H1 (cell line): ENCODE data around the gene DSCAM. TPM values are rescaled to one million over a fixed set of nuclear protein-coding genes. Genes with fewer than 3 reads are reported as not detected.

Experiments used
- CTCF ChIA-PET: fragments of 300-600 bp; sonication (Branson Sonifier 250); formaldehyde crosslinking; loops from one replicate; lab custom pipeline; 2021; ENCODE audit not compliant: partially characterized antibody; lab: Charles Lee
- POLR2A ChIA-PET: fragments of 300-600 bp; sonication (Branson Sonifier 250); formaldehyde crosslinking; loops from one replicate; lab custom pipeline; 2021; ENCODE audit warnings: inconsistent platforms; ENCODE audit not compliant: partially characterized antibody; lab: Charles Lee
- DNase-seq, 2 experiments: peaks; one replicate each; pipeline versions ENCODE4 v3.0.0 to v3.0.0-alpha.2; 2010 to 2022; ENCODE audit warnings: low spot score in 2 of 2, low read depth in 1 of 2, mixed read lengths in 1 of 2
- FAIRE-seq: peaks from 2 replicates; lab custom pipeline; 2011; peaks lifted over from hg19 to GRCh38; lab: Jason Lieb, UNC
- H2AFZ ChIP-seq: 2 replicates; pipeline ENCODE4 v1.8.1; 2012; ENCODE audit warnings: low read length, inconsistent platforms
- H2AK5ac ChIP-seq: 2 replicates; pipeline ENCODE4 v1.6.1; 2013; ENCODE audit warnings: low read depth, low read length
- H2BK120ac ChIP-seq: replicated peaks from 2 replicates; pipeline ENCODE3; 2013; ENCODE audit warnings: low read depth, low read length, inconsistent platforms
- H2BK12ac ChIP-seq: 2 replicates; pipeline ENCODE4 v1.6.1; 2013; ENCODE audit warnings: low read depth, low read length
- H2BK15ac ChIP-seq: 2 replicates; pipeline ENCODE4 v1.6.1; 2013; ENCODE audit warnings: low read length
- H2BK20ac ChIP-seq: 2 replicates; pipeline ENCODE4 v1.6.1; 2013; ENCODE audit warnings: low read length
- H2BK5ac ChIP-seq: 2 replicates; pipeline ENCODE4 v1.6.1; 2013; ENCODE audit warnings: low read depth, low read length
- H3K14ac ChIP-seq: 2 replicates; pipeline ENCODE4 v1.6.1; 2013; ENCODE audit warnings: inconsistent platforms; ENCODE audit not compliant: insufficient read length
- H3K18ac ChIP-seq: 2 replicates; pipeline ENCODE4 v1.6.1; 2013; ENCODE audit warnings: low read length; ENCODE audit errors: extremely low read depth
- H3K23ac ChIP-seq: 2 replicates; pipeline ENCODE4 v1.6.1; 2013; ENCODE audit warnings: inconsistent platforms; ENCODE audit not compliant: insufficient read length
- H3K23me2 ChIP-seq: 2 replicates; pipeline ENCODE4 v1.6.1; 2013; ENCODE audit warnings: low read depth, low read length
- H3K27ac ChIP-seq: 2 replicates; pipeline ENCODE4 v1.6.1; 2011; ENCODE audit warnings: low read depth, low read length, inconsistent platforms
- H3K27me3 ChIP-seq, 4 experiments: replicated peaks in 1 of 4; 1 replicate in 1 of 4; 2 replicates in 3 of 4; pipeline versions ENCODE4 v1.6.1 to v1.8.1; 2011 to 2013; ENCODE audit warnings: low read length in 3 of 4, mild to moderate bottlenecking in 3 of 4, inconsistent platforms in 2 of 4, mixed read lengths in 2 of 4, moderate library complexity in 1 of 4; ENCODE audit not compliant: control insufficient read depth in 3 of 4, insufficient read depth in 3 of 4; ENCODE audit errors: extremely low read depth in 1 of 4
- H3K36me3 ChIP-seq, 4 experiments: 2 replicates each; pipeline versions ENCODE4 v1.6.1 to v1.8.1; 2011 to 2013; ENCODE audit warnings: mild to moderate bottlenecking in 4 of 4, low read length in 3 of 4, moderate library complexity in 2 of 4, control low read depth in 1 of 4, inconsistent platforms in 1 of 4; ENCODE audit not compliant: insufficient read depth in 4 of 4, control insufficient read depth in 2 of 4
- H3K4ac ChIP-seq: replicated peaks from 2 replicates; pipeline ENCODE3; 2013; ENCODE audit warnings: low read length, low read depth, mixed read lengths, inconsistent platforms; ENCODE audit not compliant: insufficient read length
- H3K4me1 ChIP-seq, 4 experiments: replicated peaks in 1 of 4; 1 replicate in 1 of 4; 2 replicates in 3 of 4; pipeline versions ENCODE4 v1.6.1 to v1.8.1; 2011 to 2013; ENCODE audit warnings: low read length in 3 of 4, inconsistent platforms in 2 of 4, mixed read lengths in 1 of 4; ENCODE audit not compliant: insufficient read depth in 4 of 4, control insufficient read depth in 3 of 4
- H3K4me2 ChIP-seq, 2 experiments: 2 replicates each; pipeline versions ENCODE4 v1.6.1 to v1.8.1; 2011 to 2013; ENCODE audit warnings: low read depth in 2 of 2, low read length in 2 of 2, control low read depth in 1 of 2, inconsistent platforms in 1 of 2, mild to moderate bottlenecking in 1 of 2; ENCODE audit not compliant: insufficient read depth in 1 of 2
- H3K4me3 ChIP-seq, 4 experiments: fragments of 200-600, 300-600 bp in 1 of 4; sonication (generic), shearing (Covaris generic), sonication (Bioruptor Twin) in 1 of 4; 2 replicates each; pipeline versions ENCODE4 v1.5.1 to v1.8.1; 2011 to 2016; ENCODE audit warnings: low read length in 4 of 4, low read depth in 3 of 4, control low read depth in 2 of 4, inconsistent platforms in 2 of 4, mild to moderate bottlenecking in 2 of 4, mixed read lengths in 1 of 4, moderate library complexity in 1 of 4; ENCODE audit not compliant: insufficient read depth in 2 of 4; ENCODE audit errors: extremely low read depth in 1 of 4
- H3K56ac ChIP-seq: replicated peaks from 2 replicates; pipeline ENCODE3; 2013; ENCODE audit warnings: low read depth, mild to moderate bottlenecking, mixed read lengths, low read length, inconsistent platforms; ENCODE audit not compliant: insufficient read length
- H3K79me1 ChIP-seq: 2 replicates; pipeline ENCODE4 v1.6.1; 2013; ENCODE audit warnings: low read depth, low read length, control low read depth
- H3K79me2 ChIP-seq, 2 experiments: 2 replicates each; pipeline versions ENCODE4 v1.6.1 to v1.8.1; 2012 to 2013; ENCODE audit warnings: low read length in 2 of 2, mild to moderate bottlenecking in 2 of 2, inconsistent platforms in 1 of 2; ENCODE audit not compliant: insufficient read depth in 2 of 2, control insufficient read depth in 1 of 2
- H3K9ac ChIP-seq, 4 experiments: replicated peaks in 1 of 4; 1 replicate in 1 of 4; 2 replicates in 3 of 4; pipeline versions ENCODE4 v1.6.1 to v1.8.1; 2011 to 2013; ENCODE audit warnings: low read depth in 3 of 4, low read length in 3 of 4, control low read depth in 2 of 4, mild to moderate bottlenecking in 2 of 4, moderate library complexity in 2 of 4, inconsistent platforms in 1 of 4; ENCODE audit errors: extremely low read depth in 1 of 4
- H3K9me3 ChIP-seq, 2 experiments: 2 replicates each; pipeline versions ENCODE4 v1.6.1 to v1.8.1; 2012 to 2013; ENCODE audit warnings: mild to moderate bottlenecking in 2 of 2, moderate library complexity in 2 of 2, control low read depth in 1 of 2, inconsistent platforms in 1 of 2, low read depth in 1 of 2, low read length in 1 of 2, mixed read lengths in 1 of 2; ENCODE audit not compliant: insufficient read depth in 2 of 2
- H4K20me1 ChIP-seq, 2 experiments: replicated peaks in 1 of 2; 2 replicates each; pipeline versions ENCODE3 to v1.8.1; 2011 to 2013; ENCODE audit warnings: inconsistent platforms in 2 of 2, low read length in 2 of 2, mild to moderate bottlenecking in 1 of 2; ENCODE audit not compliant: insufficient read depth in 2 of 2, control insufficient read depth in 1 of 2
- H4K5ac ChIP-seq: 2 replicates; pipeline ENCODE4 v1.6.1; 2013; ENCODE audit warnings: low read length, low read depth, mixed read lengths, inconsistent platforms; ENCODE audit not compliant: insufficient read length
- H4K8ac ChIP-seq: 2 replicates; pipeline ENCODE4 v1.8.0; 2013; ENCODE audit warnings: mild to moderate bottlenecking, moderate library complexity, low read length, inconsistent platforms; ENCODE audit not compliant: insufficient read depth; ENCODE audit errors: extremely low read depth
- H4K91ac ChIP-seq: replicated peaks from 2 replicates; pipeline ENCODE3; 2013; ENCODE audit warnings: low read length, mixed read lengths, inconsistent platforms; ENCODE audit not compliant: insufficient read length
- ATF3 ChIP-seq: IDR thresholded peaks from 2 replicates; pipeline ENCODE4 v1.6.1; 2011; ENCODE audit warnings: low read depth, mild to moderate bottlenecking, low read length; ENCODE audit not compliant: insufficient read depth
- GABPA ChIP-seq: IDR thresholded peaks from 2 replicates; pipeline ENCODE4 v1.6.1; 2011; ENCODE audit warnings: mild to moderate bottlenecking, low read length, moderate library complexity, borderline replicate concordance; ENCODE audit not compliant: insufficient read depth
- JUN ChIP-seq: IDR thresholded peaks from 2 replicates; pipeline ENCODE4 v1.6.1; 2011; ENCODE audit warnings: low read depth, mild to moderate bottlenecking, improper control_type of control experiment, low read length
- POLR2A ChIP-seq, 2 experiments: IDR thresholded peaks; 1 replicate in 1 of 2; 2 replicates in 1 of 2; pipeline ENCODE4 v1.6.1; 2011; ENCODE audit warnings: low read depth in 2 of 2, low read length in 2 of 2, mild to moderate bottlenecking in 2 of 2; ENCODE audit errors: control extremely low read depth in 1 of 2
- SP1 ChIP-seq: IDR thresholded peaks from 2 replicates; pipeline ENCODE4 v1.6.1; 2011; ENCODE audit warnings: low read depth, low read length
- TEAD4 ChIP-seq: IDR thresholded peaks from 2 replicates; pipeline ENCODE4 v1.6.1; 2012; ENCODE audit warnings: low read depth, low read length, inconsistent platforms, mixed read lengths
- WGBS, 2 experiments: shearing (Covaris generic) in 1 of 2; methylation state at CpG; one replicate each; pipeline versions ENCODE4 v1.1.6 to v1.1.7; 2013 to 2015; ENCODE audit warnings: low lambda C conversion rate in 2 of 2, mixed read lengths in 2 of 2, inconsistent platforms in 1 of 2, low coverage in 1 of 2, missing lambda C conversion rate in 1 of 2; ENCODE audit not compliant: insufficient replicate concordance in 2 of 2, insufficient coverage in 1 of 2, insufficient read length in 1 of 2; ENCODE audit errors: extremely low coverage in 1 of 2, missing lambda C conversion rate in 1 of 2; 5-methylcytosine and 5-hydroxymethylcytosine counted together
- polyA plus RNA-seq, 7 experiments: library from polyadenylated mRNA; depleted of rRNA in 3 of 7; stranded (reverse) in 5 of 7; unstranded in 2 of 7; fragments of >200 nt in 5 of 7; fragments of 200-250 nt in 2 of 7; gene quantifications; 1 replicate in 5 of 7; 2 replicates in 1 of 7; 4 replicates in 1 of 7; pipeline versions ENCODE4 v1.2.1 to v1.2.3, GENCODE V29; 2011 to 2013; ENCODE audit warnings: missing spikeins in 2 of 7, mixed read lengths in 2 of 7
- total RNA-seq: library from RNA; stranded (reverse); fragmentation: NEBNext Ultra II Directional; extraction: Animal tissue kit (Norgen Biotek cat#: 25700); gene quantifications from 2 replicates; pipeline ENCODE4 v1.2.1, GENCODE V29; 2021

DSCAM gene
- total and polyA plus RNA-seq, 2 of the 8 experiments (the other 6 are each of a cell fraction or from before 2014, with no cell fraction given), result 0.02 to 0.15 TPM

GRCh38 chr21:40208948-40209345, 638.0 kb downstream of the DSCAM start:
- CTCF ChIA-PET, result no interaction called here
- H3K4me1 ChIP-seq, result no peaks in the 10 kb centered on the region
- H3K56ac ChIP-seq, result no peak overlapping the region
- no peak overlapping the region for H2AFZ ChIP-seq
- no peak overlapping the region for H2AK5ac ChIP-seq
- H3K23ac ChIP-seq, result no peak overlapping the region
- 93% methylated on average over 5 of the region's 5 CpGs; no CpG with 5 or more reads in 1 of the 2 experiments for WGBS, 2 experiments
- H3K9me3 ChIP-seq, result no peaks in the 10 kb centered on the region
- no peak overlapping the region for H2BK12ac ChIP-seq
- no peaks in the 10 kb centered on the region for H3K36me3 ChIP-seq
- H3K4me3 ChIP-seq, result no peak overlapping the region
- H4K20me1 ChIP-seq, result no peaks in the 10 kb centered on the region
- no peak overlapping the region for H2BK120ac ChIP-seq
- H3K27me3 ChIP-seq, result no peaks in the 10 kb centered on the region
- H3K9ac ChIP-seq, result no peak overlapping the region
- DNase-seq (no peak), FAIRE-seq (no peak)
- H2BK5ac ChIP-seq, result no peak overlapping the region
- H2BK20ac ChIP-seq, result no peak overlapping the region
- no peaks in the 10 kb centered on the region for H3K23me2 ChIP-seq
- no peaks in the 10 kb centered on the region for H3K79me1 ChIP-seq
- no peak overlapping the region for H3K4me2 ChIP-seq
- H3K79me2 ChIP-seq, result no peaks in the 10 kb centered on the region
- no peak overlapping the region for H3K14ac ChIP-seq
- POLR2A ChIA-PET, result no interaction called here
- H4K5ac ChIP-seq, result no peak overlapping the region
- no peak overlapping the region for H3K4ac ChIP-seq
- H3K27ac ChIP-seq, result no peak overlapping the region
- no peak overlapping the region for H2BK15ac ChIP-seq
- no peak for TF ChIP-seq JUN
- TF ChIP-seq SP1, result no peak
- TF ChIP-seq GABPA, result no peak
- no peak for TF ChIP-seq POLR2A (IDR thresholded peaks at IDR 0.05; ENCODE audit: control extremely low read depth in 1 of 2, low read depth in 2 of 2, low read length in 2 of 2)
- no peak for TF ChIP-seq TEAD4
- no peak for TF ChIP-seq ATF3
- no peak overlapping the region for H4K8ac ChIP-seq
- H4K91ac ChIP-seq, result no peak overlapping the region
- H3K18ac ChIP-seq, result no peak overlapping the region
